ENCODE results near the gene SPARCL1.
"Not testable (repeated sequence)": the region's sequence is repeated elsewhere in the genome, so short reads cannot be mapped to it uniquely, and the experiment has no call there.

SPARCL1 gene

DNA sequence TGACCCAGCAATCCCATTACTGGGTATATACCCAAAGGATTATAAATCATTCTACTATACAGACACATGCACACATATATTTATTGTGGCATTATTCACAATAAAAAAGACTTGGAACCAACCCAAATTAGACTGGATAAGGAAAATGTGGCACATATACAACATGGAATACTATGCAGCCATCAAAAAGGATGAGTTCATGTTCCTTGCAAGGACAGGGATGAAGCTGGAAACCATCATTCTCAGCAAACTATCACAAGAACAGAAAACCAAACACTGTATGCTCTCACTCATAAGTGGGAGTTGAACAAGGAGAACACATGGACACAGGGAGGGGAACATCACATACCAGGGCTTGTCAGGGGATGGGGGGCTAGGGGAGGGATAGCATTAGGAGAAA lies 45.2 kb upstream of the SPARCL1 start:
- H3K27ac ChIP-seq (ENCODE audit: extremely low read depth, low read depth, low read length); POLR2A ChIA-PET; CTCF ChIA-PET; H3K9me3 ChIP-seq (ENCODE audit: control insufficient read depth, insufficient read depth, low read depth, low read length); H3K4me1 ChIP-seq (ENCODE audit: control insufficient read depth, insufficient read depth, low read length); H3K36me3 ChIP-seq (ENCODE audit: control insufficient read depth in 2 of 2, insufficient read depth in 1 of 2, low read length in 2 of 2); H3K4me3 ChIP-seq (ENCODE audit: low read depth, low read length): not testable (repeated sequence)
- TF ChIP-seq, protein P1, sequence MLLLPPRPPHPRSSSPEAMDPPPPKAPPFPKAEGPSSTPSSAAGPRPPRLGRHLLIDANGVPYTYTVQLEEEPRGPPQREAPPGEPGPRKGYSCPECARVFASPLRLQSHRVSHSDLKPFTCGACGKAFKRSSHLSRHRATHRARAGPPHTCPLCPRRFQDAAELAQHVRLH (tag by site-specific recombination; IDR thresholded peaks at IDR 0.05): peak; percentile 71
- TF ChIP-seq, protein P2, sequence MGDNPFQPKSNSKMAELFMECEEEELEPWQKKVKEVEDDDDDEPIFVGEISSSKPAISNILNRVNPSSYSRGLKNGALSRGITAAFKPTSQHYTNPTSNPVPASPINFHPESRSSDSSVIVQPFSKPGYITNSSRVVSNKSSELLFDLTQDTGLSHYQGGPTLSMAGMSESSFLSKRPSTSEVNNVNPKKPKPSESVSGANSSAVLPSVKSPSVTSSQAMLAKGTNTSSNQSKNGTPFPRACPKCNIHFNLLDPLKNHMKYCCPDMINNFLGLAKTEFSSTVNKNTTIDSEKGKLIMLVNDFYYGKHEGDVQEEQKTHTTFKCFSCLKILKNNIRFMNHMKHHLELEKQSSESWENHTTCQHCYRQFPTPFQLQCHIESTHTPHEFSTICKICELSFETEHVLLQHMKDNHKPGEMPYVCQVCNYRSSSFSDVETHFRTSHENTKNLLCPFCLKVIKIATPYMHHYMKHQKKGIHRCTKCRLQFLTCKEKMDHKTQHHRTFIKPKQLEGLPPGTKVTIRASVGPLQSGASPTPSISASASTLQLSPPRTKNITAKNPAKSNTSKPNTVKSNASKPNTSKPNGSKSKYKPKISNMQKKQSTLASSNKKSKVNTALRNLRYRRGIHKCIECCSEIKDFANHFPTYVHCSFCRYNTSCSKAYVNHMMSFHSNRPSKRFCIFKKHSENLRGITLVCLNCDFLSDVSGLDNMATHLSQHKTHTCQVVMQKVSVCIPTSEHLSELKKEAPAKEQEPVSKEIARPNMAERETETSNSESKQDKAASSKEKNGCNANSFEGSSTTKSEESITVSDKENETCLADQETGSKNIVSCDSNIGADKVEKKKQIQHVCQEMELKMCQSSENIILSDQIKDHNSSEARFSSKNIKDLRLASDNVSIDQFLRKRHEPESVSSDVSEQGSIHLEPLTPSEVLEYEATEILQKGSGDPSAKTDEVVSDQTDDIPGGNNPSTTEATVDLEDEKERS (tag by site-specific recombination; IDR thresholded peaks at IDR 0.05): peak; percentile 85; the same call in 1 of the 2 replicates
- TF ChIP-seq ZNF146 (tag by site-specific recombination; IDR thresholded peaks at IDR 0.05): peak; percentile 96

DNA sequence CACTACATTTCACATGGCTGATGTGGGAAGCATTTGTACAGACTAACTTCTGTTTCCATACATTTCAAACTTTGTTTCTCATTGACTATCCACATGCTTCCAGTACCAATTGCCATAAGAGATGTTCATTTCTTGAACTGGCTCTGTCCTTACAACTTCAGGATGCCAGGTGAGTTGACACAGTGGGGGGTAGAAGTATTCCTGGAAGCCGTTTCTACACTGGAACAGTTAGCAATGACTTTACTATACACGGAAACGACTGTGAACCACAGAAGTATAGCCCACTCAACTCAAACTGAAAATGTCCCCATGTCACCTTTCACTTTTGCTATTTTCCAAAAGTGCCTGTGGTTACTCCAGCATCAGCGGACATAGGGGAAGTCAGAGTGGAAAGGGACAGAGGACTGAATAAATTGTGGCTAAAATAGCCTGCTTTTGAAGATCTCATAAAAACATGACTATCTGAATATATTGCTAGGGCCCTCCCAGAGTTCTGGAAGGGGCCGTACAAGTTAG lies 41.2 kb upstream of the SPARCL1 start:
- CTCF ChIA-PET: no interaction called here
- H3K4me3 ChIP-seq (ENCODE audit: low read depth, low read length): no peak overlapping the region
- POLR2A ChIA-PET: no interaction called here
- no peaks in the 10 kb centered on the region for H3K4me1 ChIP-seq (ENCODE audit: control insufficient read depth, insufficient read depth, low read length)
- no peaks in the 10 kb centered on the region for H3K36me3 ChIP-seq (ENCODE audit: control insufficient read depth in 2 of 2, insufficient read depth in 1 of 2, low read length in 2 of 2)
- TF ChIP-seq ZNF274 (IDR thresholded peaks at IDR 0.05; ENCODE audit: low read length) (no peak), ZNF274 (tag by site-specific recombination; IDR thresholded peaks at IDR 0.05; ENCODE audit: borderline replicate concordance) (no peak), ZNF354C (tag by site-specific recombination; IDR thresholded peaks at IDR 0.05; ENCODE audit: borderline replicate concordance, low read depth) (no peak), ZNF140 (tag by site-specific recombination; IDR thresholded peaks at IDR 0.05) (no peak), ZFP3 (tag by site-specific recombination; IDR thresholded peaks at IDR 0.05; ENCODE audit: low read depth) (no peak), ZNF248 (tag by site-specific recombination; IDR thresholded peaks at IDR 0.05) (no peak), ZNF529 (tag by site-specific recombination; IDR thresholded peaks at IDR 0.05; ENCODE audit: insufficient replicate concordance) (no peak), HOXD13 (CRISPR knock-in tag; IDR thresholded peaks at IDR 0.05; ENCODE audit: borderline replicate concordance) (no peak), ZNF302 (tag by site-specific recombination; IDR thresholded peaks at IDR 0.05; ENCODE audit: low read depth) (no peak), ZNF791 (tag by site-specific recombination; IDR thresholded peaks at IDR 0.05) (no peak), EGR2 (tag by site-specific recombination; IDR thresholded peaks at IDR 0.05; ENCODE audit: low read depth) (no peak), ZEB2 (tag by site-specific recombination; IDR thresholded peaks at IDR 0.05) (no peak), SP2 (tag by site-specific recombination; IDR thresholded peaks at IDR 0.05) (no peak)
- TF ChIP-seq, protein P3, sequence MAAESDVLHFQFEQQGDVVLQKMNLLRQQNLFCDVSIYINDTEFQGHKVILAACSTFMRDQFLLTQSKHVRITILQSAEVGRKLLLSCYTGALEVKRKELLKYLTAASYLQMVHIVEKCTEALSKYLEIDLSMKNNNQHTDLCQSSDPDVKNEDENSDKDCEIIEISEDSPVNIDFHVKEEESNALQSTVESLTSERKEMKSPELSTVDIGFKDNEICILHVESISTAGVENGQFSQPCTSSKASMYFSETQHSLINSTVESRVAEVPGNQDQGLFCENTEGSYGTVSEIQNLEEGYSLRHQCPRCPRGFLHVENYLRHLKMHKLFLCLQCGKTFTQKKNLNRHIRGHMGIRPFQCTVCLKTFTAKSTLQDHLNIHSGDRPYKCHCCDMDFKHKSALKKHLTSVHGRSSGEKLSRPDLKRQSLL (tag by site-specific recombination; IDR thresholded peaks at IDR 0.05): no peak
- TF ChIP-seq, protein P4, sequence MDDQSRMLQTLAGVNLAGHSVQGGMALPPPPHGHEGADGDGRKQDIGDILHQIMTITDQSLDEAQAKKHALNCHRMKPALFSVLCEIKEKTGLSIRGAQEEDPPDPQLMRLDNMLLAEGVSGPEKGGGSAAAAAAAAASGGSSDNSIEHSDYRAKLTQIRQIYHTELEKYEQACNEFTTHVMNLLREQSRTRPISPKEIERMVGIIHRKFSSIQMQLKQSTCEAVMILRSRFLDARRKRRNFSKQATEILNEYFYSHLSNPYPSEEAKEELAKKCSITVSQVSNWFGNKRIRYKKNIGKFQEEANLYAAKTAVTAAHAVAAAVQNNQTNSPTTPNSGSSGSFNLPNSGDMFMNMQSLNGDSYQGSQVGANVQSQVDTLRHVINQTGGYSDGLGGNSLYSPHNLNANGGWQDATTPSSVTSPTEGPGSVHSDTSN (CRISPR knock-in tag; IDR thresholded peaks at IDR 0.05): no peak
- no peaks in the 10 kb centered on the region for H3K9me3 ChIP-seq (ENCODE audit: control insufficient read depth, insufficient read depth, low read depth, low read length)
- no peak overlapping the region for H3K27ac ChIP-seq (ENCODE audit: extremely low read depth, low read depth, low read length)

Data from HEK293 (cell line).